HT1080 (cell line): ENCODE measurements around the gene MARCHF6. TPM values are rescaled to one million over a fixed set of nuclear protein-coding genes. Genes with fewer than 3 reads are reported as not detected.

Experiments used
- DNase-seq: peaks from one replicate; pipeline ENCODE4 v3.0.0-alpha.2; 2015; ENCODE audit warnings: low read depth
- polyA plus RNA-seq, 2 experiments: library from polyadenylated mRNA; depleted of rRNA; stranded (reverse); fragments of >200 nt; gene quantifications; 2 replicates each; pipeline ENCODE4 v1.2.3, GENCODE V29; 2015
- total RNA-seq: library from RNA; depleted of rRNA; stranded (reverse); fragments of >200 nt; shearing (Covaris generic); gene quantifications from 2 replicates; pipeline ENCODE4 v1.2.3, GENCODE V29; 2014; rRNA removed

The MARCHF6 gene
- total RNA-seq: 48.5 and 77.6 TPM in 2 replicates
- 50.4 and 62.4 TPM in 2 replicates for polyA plus RNA-seq (2015; cell fraction: cytosol; rRNA removed)
- polyA plus RNA-seq (2015; cell fraction: nucleus; rRNA removed): 344 and 372 TPM in 2 replicates

- DNase-seq: peak; percentile 93
Measured at GRCh38 chr5:10353241-10354047, at the start of gene MARCHF6. TSS of gene MARCHF6 (plus strand) at chr5:10353695. CDS start at chr5:10353899, 204 bp downstream.

GRCh38 chr5:10303699-10304170 is 49.8 kb upstream of the MARCHF6 start:
- DNase-seq: no peak

GRCh38 chr5:10304932-10305331 is 48.6 kb upstream of the MARCHF6 start:
- no peak for DNase-seq

GRCh38 chr5:10306114-10306513 is 47.4 kb upstream of the MARCHF6 start:
- no peak for DNase-seq

GRCh38 chr5:10306806-10307205 is 46.7 kb upstream of the MARCHF6 start:
- DNase-seq: no peak

- DNase-seq: peak; percentile 78
Measured at GRCh38 chr5:10307206-10308148, 46.0 kb upstream of the MARCHF6 start, which contains the start of gene CMBL. TSS of gene CMBL (minus strand) at chr5:10307902. CDS start at chr5:10290762, 17,140 bp downstream.

GRCh38 chr5:10308844-10309243 is 44.7 kb upstream of the MARCHF6 start:
- no peak for DNase-seq

GRCh38 chr5:10310066-10310779 is 43.3 kb upstream of the MARCHF6 start:
- DNase-seq: peak; percentile 90

- peak; percentile 63 for DNase-seq
Measured at GRCh38 chr5:10310835-10311570, 42.5 kb upstream of the MARCHF6 start.

- no peak for DNase-seq
Measured at GRCh38 chr5:10311595-10312425, 41.7 kb upstream of the MARCHF6 start.

- DNase-seq: no peak
Measured at GRCh38 chr5:10315201-10315600, 38.3 kb upstream of the MARCHF6 start.

GRCh38 chr5:10315824-10316509 is 37.5 kb upstream of the MARCHF6 start:
- no peak for DNase-seq

GRCh38 chr5:10317825-10318682 is 35.4 kb upstream of the MARCHF6 start:
- peak; percentile 67 for DNase-seq

- DNase-seq: no peak
Measured at GRCh38 chr5:10319202-10319851, 34.2 kb upstream of the MARCHF6 start.

- no peak for DNase-seq
Measured at GRCh38 chr5:10320793-10321192, 32.7 kb upstream of the MARCHF6 start.

GRCh38 chr5:10321882-10322281 is 31.6 kb upstream of the MARCHF6 start:
- DNase-seq: no peak
